H1 (cell line): ENCODE measurements around the gene RAMACL. TPM values are rescaled to one million over a fixed set of nuclear protein-coding genes. Genes with fewer than 3 reads are reported as not detected.
A peak's percentile ranks its signal among the peaks of the same experiment; 100 is the strongest.

ENCODE experiments used
- BRCA1 ChIP-seq: IDR thresholded peaks from 2 replicates; pipeline ENCODE4 v1.6.1; 2012; ENCODE audit warnings: low read depth, low read length, improper control_type of control experiment
- CBX8 ChIP-seq: fragments of 300-800, 300-1000 bp; sonication (generic); IDR thresholded peaks from 2 replicates; pipeline ENCODE4 v1.7.1; 2016; ENCODE audit warnings: low read depth, low read length, borderline replicate concordance
- HDAC2 ChIP-seq, 2 experiments: fragments of 300-600 bp in 1 of 2; sonication (generic) in 1 of 2; IDR thresholded peaks; 2 replicates each; pipeline ENCODE4 v1.6.1; 2011 to 2012; ENCODE audit warnings: low read depth in 2 of 2, low read length in 2 of 2, mild to moderate bottlenecking in 2 of 2, moderate library complexity in 2 of 2, borderline replicate concordance in 1 of 2, inconsistent platforms in 1 of 2
- KDM1A ChIP-seq: fragments of 200-600, 300-600 bp; sonication (generic); IDR thresholded peaks from 2 replicates; pipeline ENCODE4 v1.7.1; 2016; ENCODE audit warnings: mild to moderate bottlenecking, low read length, borderline replicate concordance
- PHF8 ChIP-seq: fragments of 200-600 bp; sonication (generic); conservative IDR thresholded peaks from 2 replicates; pipeline ENCODE4 v1.7.1; 2012; ENCODE audit warnings: low read depth, mild to moderate bottlenecking, inconsistent platforms, low read length, moderate library complexity
- SAP30 ChIP-seq: fragments of 300-600 bp; sonication (generic); IDR thresholded peaks from 2 replicates; pipeline ENCODE4 v1.7.1; 2012; ENCODE audit warnings: low read length, moderate library complexity, mild to moderate bottlenecking, inconsistent platforms; ENCODE audit not compliant: insufficient read depth, insufficient replicate concordance
- SRF ChIP-seq: IDR thresholded peaks from 2 replicates; pipeline ENCODE4 v1.6.1; 2011; ENCODE audit warnings: mild to moderate bottlenecking, low read depth, low read length, moderate library complexity
- ZNF274 ChIP-seq: IDR thresholded peaks from 2 replicates; pipeline ENCODE4 v1.7.0; 2012; ENCODE audit warnings: low read length, borderline replicate concordance; ENCODE audit errors: extremely low read depth
- polyA plus RNA-seq, 7 experiments: library from polyadenylated mRNA; depleted of rRNA in 3 of 7; stranded (reverse) in 5 of 7; unstranded in 2 of 7; fragments of >200 nt in 5 of 7; fragments of 200-250 nt in 2 of 7; gene quantifications; 1 replicate in 5 of 7; 2 replicates in 1 of 7; 4 replicates in 1 of 7; pipeline versions ENCODE4 v1.2.1 to v1.2.3, GENCODE V29; 2011 to 2013; ENCODE audit warnings: missing spikeins in 2 of 7, mixed read lengths in 2 of 7
- total RNA-seq: library from RNA; stranded (reverse); fragmentation: NEBNext Ultra II Directional; extraction: Animal tissue kit (Norgen Biotek cat#: 25700); gene quantifications from 2 replicates; pipeline ENCODE4 v1.2.1, GENCODE V29; 2021
- TF ChIP-seq, protein P1 (sequence below): fragments of 300-600 bp; sonication (generic); IDR thresholded peaks from 2 replicates; pipeline ENCODE4 v1.7.1; 2012; ENCODE audit warnings: low read length, moderate library complexity, mild to moderate bottlenecking, inconsistent platforms; ENCODE audit not compliant: insufficient replicate concordance

RAMACL gene
- total and polyA plus RNA-seq, 2 of the 8 experiments (the other 6 are each of a cell fraction or from before 2014, with no cell fraction given): 0.23 to 0.97 TPM

DNA sequence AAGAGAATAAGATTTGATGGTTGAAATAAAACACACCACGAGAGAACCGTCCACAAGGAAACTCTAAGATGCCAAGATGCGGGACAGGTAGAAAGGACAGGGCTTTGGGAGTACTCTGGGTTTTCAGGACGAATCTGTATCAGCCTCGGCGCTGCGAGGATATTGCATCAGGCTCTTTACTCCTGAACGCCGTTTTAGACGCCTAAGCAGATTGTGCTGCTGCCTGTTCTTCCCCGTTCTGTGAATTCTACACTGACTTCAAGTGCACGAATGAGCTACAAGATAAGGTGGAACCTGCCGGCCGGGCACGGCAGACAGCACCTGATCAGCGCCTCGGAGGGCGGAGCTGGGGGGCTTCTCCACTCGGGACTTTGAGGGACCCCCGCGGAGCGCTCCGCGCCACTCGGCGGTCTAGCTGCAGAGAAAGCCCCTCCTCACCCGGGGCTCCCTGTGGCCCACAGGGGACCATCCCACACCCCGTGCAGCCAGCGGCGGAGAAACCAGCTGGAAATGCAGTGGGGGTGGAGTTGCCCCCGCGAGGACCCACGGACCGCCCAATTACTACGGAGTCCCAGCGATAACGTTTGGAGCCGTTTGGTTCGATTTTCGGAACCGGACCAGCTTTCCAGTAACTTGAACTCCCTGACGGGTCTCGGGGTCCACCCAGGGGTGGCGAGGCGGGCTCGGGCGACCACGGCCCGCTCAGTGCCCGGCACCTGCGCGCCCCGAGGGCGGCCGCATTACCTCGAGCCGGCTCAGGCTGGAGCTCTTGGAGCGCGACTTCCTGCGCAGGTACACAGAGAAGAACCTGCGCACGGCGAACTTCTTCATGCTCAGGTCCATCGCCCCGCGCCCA is 39.9 kb upstream of the RAMACL start (continued):
- TF ChIP-seq, protein P1, sequence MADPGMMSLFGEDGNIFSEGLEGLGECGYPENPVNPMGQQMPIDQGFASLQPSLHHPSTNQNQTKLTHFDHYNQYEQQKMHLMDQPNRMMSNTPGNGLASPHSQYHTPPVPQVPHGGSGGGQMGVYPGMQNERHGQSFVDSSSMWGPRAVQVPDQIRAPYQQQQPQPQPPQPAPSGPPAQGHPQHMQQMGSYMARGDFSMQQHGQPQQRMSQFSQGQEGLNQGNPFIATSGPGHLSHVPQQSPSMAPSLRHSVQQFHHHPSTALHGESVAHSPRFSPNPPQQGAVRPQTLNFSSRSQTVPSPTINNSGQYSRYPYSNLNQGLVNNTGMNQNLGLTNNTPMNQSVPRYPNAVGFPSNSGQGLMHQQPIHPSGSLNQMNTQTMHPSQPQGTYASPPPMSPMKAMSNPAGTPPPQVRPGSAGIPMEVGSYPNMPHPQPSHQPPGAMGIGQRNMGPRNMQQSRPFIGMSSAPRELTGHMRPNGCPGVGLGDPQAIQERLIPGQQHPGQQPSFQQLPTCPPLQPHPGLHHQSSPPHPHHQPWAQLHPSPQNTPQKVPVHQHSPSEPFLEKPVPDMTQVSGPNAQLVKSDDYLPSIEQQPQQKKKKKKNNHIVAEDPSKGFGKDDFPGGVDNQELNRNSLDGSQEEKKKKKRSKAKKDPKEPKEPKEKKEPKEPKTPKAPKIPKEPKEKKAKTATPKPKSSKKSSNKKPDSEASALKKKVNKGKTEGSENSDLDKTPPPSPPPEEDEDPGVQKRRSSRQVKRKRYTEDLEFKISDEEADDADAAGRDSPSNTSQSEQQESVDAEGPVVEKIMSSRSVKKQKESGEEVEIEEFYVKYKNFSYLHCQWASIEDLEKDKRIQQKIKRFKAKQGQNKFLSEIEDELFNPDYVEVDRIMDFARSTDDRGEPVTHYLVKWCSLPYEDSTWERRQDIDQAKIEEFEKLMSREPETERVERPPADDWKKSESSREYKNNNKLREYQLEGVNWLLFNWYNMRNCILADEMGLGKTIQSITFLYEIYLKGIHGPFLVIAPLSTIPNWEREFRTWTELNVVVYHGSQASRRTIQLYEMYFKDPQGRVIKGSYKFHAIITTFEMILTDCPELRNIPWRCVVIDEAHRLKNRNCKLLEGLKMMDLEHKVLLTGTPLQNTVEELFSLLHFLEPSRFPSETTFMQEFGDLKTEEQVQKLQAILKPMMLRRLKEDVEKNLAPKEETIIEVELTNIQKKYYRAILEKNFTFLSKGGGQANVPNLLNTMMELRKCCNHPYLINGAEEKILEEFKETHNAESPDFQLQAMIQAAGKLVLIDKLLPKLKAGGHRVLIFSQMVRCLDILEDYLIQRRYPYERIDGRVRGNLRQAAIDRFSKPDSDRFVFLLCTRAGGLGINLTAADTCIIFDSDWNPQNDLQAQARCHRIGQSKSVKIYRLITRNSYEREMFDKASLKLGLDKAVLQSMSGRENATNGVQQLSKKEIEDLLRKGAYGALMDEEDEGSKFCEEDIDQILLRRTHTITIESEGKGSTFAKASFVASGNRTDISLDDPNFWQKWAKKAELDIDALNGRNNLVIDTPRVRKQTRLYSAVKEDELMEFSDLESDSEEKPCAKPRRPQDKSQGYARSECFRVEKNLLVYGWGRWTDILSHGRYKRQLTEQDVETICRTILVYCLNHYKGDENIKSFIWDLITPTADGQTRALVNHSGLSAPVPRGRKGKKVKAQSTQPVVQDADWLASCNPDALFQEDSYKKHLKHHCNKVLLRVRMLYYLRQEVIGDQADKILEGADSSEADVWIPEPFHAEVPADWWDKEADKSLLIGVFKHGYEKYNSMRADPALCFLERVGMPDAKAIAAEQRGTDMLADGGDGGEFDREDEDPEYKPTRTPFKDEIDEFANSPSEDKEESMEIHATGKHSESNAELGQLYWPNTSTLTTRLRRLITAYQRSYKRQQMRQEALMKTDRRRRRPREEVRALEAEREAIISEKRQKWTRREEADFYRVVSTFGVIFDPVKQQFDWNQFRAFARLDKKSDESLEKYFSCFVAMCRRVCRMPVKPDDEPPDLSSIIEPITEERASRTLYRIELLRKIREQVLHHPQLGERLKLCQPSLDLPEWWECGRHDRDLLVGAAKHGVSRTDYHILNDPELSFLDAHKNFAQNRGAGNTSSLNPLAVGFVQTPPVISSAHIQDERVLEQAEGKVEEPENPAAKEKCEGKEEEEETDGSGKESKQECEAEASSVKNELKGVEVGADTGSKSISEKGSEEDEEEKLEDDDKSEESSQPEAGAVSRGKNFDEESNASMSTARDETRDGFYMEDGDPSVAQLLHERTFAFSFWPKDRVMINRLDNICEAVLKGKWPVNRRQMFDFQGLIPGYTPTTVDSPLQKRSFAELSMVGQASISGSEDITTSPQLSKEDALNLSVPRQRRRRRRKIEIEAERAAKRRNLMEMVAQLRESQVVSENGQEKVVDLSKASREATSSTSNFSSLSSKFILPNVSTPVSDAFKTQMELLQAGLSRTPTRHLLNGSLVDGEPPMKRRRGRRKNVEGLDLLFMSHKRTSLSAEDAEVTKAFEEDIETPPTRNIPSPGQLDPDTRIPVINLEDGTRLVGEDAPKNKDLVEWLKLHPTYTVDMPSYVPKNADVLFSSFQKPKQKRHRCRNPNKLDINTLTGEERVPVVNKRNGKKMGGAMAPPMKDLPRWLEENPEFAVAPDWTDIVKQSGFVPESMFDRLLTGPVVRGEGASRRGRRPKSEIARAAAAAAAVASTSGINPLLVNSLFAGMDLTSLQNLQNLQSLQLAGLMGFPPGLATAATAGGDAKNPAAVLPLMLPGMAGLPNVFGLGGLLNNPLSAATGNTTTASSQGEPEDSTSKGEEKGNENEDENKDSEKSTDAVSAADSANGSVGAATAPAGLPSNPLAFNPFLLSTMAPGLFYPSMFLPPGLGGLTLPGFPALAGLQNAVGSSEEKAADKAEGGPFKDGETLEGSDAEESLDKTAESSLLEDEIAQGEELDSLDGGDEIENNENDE: no peak
- TF ChIP-seq BRCA1 (no peak), HDAC2 (IDR thresholded peaks at IDR 0.05; ENCODE audit: borderline replicate concordance in 1 of 2, low read depth in 2 of 2, low read length in 2 of 2) (peak in 1 of 2 experiments; percentile 46; a peak in 1 of 4 replicates), PHF8 (no peak; the same call in 1 of the 2 replicates), ZNF274 (no peak), KDM1A (no peak), SAP30 (no peak), SRF (no peak), CBX8 (no peak)
